NB4 (cell line): Measurements from ENCODE around the gene TCOF1.

ENCODE experiments used
- DNase-seq: peaks from one replicate; pipeline ENCODE4 v3.0.0; 2010; ENCODE audit warnings: low read depth
- H3K4me3 ChIP-seq: one replicate; pipeline ENCODE4 v1.5.1; 2011; ENCODE audit warnings: mild to moderate bottlenecking, low read depth, low read length, moderate library complexity
- MYC ChIP-seq: IDR thresholded peaks from 2 replicates; pipeline ENCODE4 v1.6.1; 2011; ENCODE audit warnings: low read depth, low read length
- POLR2A ChIP-seq: IDR thresholded peaks from 2 replicates; pipeline ENCODE4 v1.6.1; 2011; ENCODE audit warnings: mild to moderate bottlenecking; ENCODE audit not compliant: insufficient read length; ENCODE audit errors: extremely low read depth
- TF ChIP-seq, protein P1 (sequence below): IDR thresholded peaks from 2 replicates; pipeline ENCODE4 v1.6.1; 2011; ENCODE audit warnings: low read depth, low read length
- TF ChIP-seq, protein P2 (sequence below): IDR thresholded peaks from one replicate; pipeline ENCODE4 v1.5.1; 2012; ENCODE audit warnings: low read depth, low read length

TCOF1 gene

DNA sequence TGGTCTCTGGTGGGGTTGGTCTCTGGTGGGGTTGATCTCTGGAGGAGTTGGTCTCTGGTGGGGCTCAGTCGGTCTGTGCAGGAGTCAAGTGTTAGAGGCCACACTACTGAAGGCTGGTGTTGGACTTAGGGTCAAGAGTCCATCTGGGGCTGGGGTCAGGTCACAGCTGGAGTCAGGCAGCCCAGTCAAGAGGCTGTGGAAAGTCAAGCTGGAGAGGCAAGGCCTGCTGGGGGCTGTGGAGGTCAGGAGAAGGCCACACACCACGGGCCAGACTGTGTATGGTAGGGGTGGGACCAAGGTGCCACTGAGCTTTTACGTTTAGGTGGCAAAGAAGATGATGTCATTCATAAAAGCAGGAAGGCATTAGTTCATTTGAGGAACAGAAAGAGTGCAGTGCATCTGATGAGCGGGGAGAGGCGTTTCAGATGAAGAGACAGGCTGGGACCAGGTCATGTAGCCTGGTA, 71.9 kb downstream of the TCOF1 start:
- H3K4me3 ChIP-seq: no peak overlapping the region
- TF ChIP-seq, protein P1, sequence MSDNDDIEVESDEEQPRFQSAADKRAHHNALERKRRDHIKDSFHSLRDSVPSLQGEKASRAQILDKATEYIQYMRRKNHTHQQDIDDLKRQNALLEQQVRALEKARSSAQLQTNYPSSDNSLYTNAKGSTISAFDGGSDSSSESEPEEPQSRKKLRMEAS: no peak
- TF ChIP-seq MYC (no peak), POLR2A (no peak)
- TF ChIP-seq, protein P2, sequence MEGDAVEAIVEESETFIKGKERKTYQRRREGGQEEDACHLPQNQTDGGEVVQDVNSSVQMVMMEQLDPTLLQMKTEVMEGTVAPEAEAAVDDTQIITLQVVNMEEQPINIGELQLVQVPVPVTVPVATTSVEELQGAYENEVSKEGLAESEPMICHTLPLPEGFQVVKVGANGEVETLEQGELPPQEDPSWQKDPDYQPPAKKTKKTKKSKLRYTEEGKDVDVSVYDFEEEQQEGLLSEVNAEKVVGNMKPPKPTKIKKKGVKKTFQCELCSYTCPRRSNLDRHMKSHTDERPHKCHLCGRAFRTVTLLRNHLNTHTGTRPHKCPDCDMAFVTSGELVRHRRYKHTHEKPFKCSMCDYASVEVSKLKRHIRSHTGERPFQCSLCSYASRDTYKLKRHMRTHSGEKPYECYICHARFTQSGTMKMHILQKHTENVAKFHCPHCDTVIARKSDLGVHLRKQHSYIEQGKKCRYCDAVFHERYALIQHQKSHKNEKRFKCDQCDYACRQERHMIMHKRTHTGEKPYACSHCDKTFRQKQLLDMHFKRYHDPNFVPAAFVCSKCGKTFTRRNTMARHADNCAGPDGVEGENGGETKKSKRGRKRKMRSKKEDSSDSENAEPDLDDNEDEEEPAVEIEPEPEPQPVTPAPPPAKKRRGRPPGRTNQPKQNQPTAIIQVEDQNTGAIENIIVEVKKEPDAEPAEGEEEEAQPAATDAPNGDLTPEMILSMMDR: no peak
- DNase-seq: no peak

DNA sequence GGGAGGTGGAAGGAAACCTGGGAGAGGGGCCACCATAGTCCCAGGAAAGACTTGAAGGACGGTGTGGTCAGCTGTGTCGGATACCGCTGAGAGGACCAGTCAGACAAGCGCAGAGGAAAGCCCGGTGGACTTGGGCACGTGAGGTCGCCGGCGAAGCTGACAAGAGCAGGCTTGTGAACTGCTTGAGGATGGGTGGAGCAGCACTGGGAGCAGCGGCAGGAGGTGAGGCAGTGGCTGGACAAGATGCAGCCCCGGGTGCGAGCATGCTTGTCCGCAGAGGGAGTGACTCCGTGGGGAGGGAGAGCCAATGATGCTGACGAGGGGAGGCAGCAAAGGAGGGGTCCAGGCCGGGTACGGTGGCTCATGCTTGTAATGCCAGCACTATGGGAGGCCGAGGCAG, 73.6 kb downstream of the TCOF1 start:
- no peak overlapping the region for H3K4me3 ChIP-seq
- DNase-seq: no peak
- TF ChIP-seq, protein P1: no peak
- TF ChIP-seq, protein P2: no peak
- TF ChIP-seq MYC: no peak
- TF ChIP-seq POLR2A: no peak

DNA sequence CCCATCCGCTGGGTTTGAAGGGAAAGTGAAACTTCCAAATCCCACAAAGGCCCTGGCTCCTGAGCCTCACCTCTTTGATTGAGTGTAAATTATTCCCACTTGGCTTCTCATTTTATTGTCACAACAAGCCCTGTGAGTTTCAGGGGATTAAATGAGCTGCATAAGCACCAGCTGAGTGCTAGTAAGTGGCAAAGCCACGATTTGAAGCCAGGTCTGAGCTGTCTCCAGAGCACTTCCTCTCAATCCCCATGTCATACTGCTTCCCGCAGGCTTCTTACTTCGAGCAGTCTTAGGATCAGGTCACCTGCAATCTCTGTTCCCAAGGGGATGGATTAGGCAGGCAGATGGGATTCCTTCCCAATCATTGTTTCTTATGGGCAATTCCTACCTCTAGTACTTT, 74.1 kb downstream of the TCOF1 start:
- DNase-seq: no peak
- no peak overlapping the region for H3K4me3 ChIP-seq

DNA sequence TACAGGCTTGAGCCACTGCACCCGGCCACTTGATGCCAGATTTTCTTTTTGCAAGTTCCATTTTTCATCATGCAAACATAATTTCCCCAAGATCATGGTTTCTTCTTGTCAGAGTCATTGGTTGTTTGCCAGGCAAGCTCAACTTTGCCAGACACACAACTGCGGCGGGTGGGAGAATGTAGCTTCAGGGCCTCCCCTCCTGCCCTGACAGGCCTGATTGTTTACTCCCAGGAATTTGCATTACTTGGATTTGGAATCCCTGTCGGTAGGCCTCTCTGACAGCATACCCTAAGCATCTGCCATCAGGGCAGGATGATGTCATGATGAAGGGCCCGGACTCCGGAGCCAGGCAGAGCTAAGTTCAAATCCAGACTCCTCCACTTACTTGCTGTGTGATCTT, 77.0 kb downstream of the TCOF1 start:
- TF ChIP-seq MYC: no peak
- TF ChIP-seq, protein P2: no peak
- no peak for TF ChIP-seq POLR2A
- TF ChIP-seq, protein P1: no peak
- no peak for DNase-seq
- H3K4me3 ChIP-seq: no peak overlapping the region

More for the DNA sequence above, 74.1 kb downstream of the TCOF1 start:
- no peak for TF ChIP-seq POLR2A
- TF ChIP-seq, protein P2: no peak

DNA sequence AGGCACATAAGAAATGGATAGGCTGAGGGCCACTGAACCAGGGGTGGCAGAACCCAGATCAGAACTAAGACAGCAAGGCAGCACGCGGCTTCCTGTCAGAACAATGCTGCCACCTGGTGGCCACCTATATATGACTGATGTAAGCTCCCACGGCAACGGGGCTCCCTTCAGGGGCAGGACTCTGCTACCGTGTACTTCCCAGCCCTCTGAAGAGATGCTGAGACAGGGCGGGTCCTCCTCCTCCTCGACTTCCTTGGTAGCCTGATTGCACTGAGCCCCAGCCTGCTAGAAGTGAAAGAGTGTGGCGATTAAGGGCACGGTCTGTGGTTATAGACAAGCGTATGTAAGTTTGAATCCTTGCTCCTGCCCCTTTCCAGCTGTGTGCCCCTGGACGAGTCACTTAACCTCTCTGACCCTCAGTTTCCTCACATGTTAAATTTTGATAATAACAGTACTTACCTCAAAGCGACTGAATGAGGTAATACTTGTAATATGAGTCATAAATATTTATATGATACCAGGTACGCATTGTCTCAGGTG, 78.7 kb downstream of the TCOF1 start:
- H3K4me3 ChIP-seq: no peak overlapping the region
- DNase-seq: peak; percentile 88
- peak; percentile 66; the same call in 1 of the 2 replicates for TF ChIP-seq MYC
- TF ChIP-seq, protein P1: peak; percentile 77
- TF ChIP-seq POLR2A: no peak
- TF ChIP-seq, protein P2: peak; percentile 65
